Kidney (tissue), 14 donors: ENCODE measurements around the gene AMPD3. TPM values are rescaled to one million over a fixed set of nuclear protein-coding genes. Genes with fewer than 3 reads are reported as not detected.

Experiments used
- DNase-seq, 5 donors: peaks; one replicate each; pipeline ENCODE4 v3.0.0-alpha.2; 2013 to 2020
- FAIRE-seq: peaks from 2 replicates; lab custom pipeline; 2012; peaks lifted over from hg19 to GRCh38; lab: Jason Lieb, UNC
- H3K27ac ChIP-seq, 2 donors: one replicate each; pipeline ENCODE4 v1.7.0; 2013; ENCODE audit warnings: low read depth in 2 of 2, low read length in 2 of 2, inconsistent platforms in 1 of 2
- H3K27me3 ChIP-seq: one replicate; pipeline ENCODE4 v1.7.1; 2013; ENCODE audit warnings: low read length, inconsistent platforms; ENCODE audit not compliant: control insufficient read depth, insufficient read depth
- H3K36me3 ChIP-seq, 3 donors: one replicate each; pipeline versions ENCODE4 v1.7.0 to v1.7.1; 2013; ENCODE audit warnings: low read length in 3 of 3, control low read depth in 1 of 3, inconsistent platforms in 1 of 3; ENCODE audit not compliant: insufficient read depth in 3 of 3, control insufficient read depth in 2 of 3
- H3K4me1 ChIP-seq, 3 donors: one replicate each; pipeline versions ENCODE4 v1.7.0 to v1.7.1; 2013; ENCODE audit warnings: low read length in 3 of 3, inconsistent platforms in 1 of 3, low read depth in 1 of 3; ENCODE audit not compliant: control insufficient read depth in 2 of 3, insufficient read depth in 2 of 3
- H3K4me3 ChIP-seq, 3 donors: one replicate each; pipeline versions ENCODE4 v1.7.0 to v1.8.1; 2013; ENCODE audit warnings: low read length in 3 of 3, control low read depth in 1 of 3, inconsistent platforms in 1 of 3
- H3K9ac ChIP-seq, 3 donors: one replicate each; pipeline versions ENCODE4 v1.7.0 to v1.7.1; 2013; ENCODE audit warnings: low read length in 3 of 3, control low read depth in 1 of 3, inconsistent platforms in 1 of 3
- H3K9me3 ChIP-seq, 3 donors: one replicate each; pipeline versions ENCODE4 v1.7.0 to v1.7.1; 2013; ENCODE audit warnings: low read length in 3 of 3, control low read depth in 1 of 3, inconsistent platforms in 1 of 3; ENCODE audit not compliant: control insufficient read depth in 2 of 3, insufficient read depth in 1 of 3
- intact Hi-C: fragments of 100-400 bp; cut with DNase I; formaldehyde crosslinking; loops from one replicate; pipeline ENCODE4 v1.11.1; 2022
- polyA plus RNA-seq: library from polyadenylated mRNA; stranded (reverse); fragments of 350-450 nt; fragmentation: Illumina TruSeq; extraction: RNeasy Lipid Tissue Mini Kit (QIAGEN cat#74804); gene quantifications from one replicate; pipeline ENCODE4 v1.2.3, GENCODE V29; 2014; ENCODE audit warnings: low read depth, low replicate concordance; ENCODE audit not compliant: insufficient read depth
- total RNA-seq: library from RNA; stranded (reverse); fragmentation: NEBNext Ultra II Directional; extraction: Animal tissue kit (Norgen Biotek cat#: 25700); gene quantifications from one replicate; pipeline ENCODE4 v1.2.1, GENCODE V29; 2021
- TF ChIP-seq, protein P1 (sequence below): IDR thresholded peaks from 3 replicates; pipeline ENCODE4 v1.5.1; 2012; ENCODE audit warnings: mild to moderate bottlenecking, moderate library complexity, borderline replicate concordance; ENCODE audit not compliant: insufficient read depth; ENCODE audit errors: extremely low read depth
- donor health status: control.
- donor health status: control.
- donor health status: control.
- donor health status: control.
- donor health status: control.
- donor health status: DM: yes; HTN: yes; CAD: no.
- donor health status: Normal renal cell carcinoma (clear cell type).

AMPD3 gene
- total and polyA plus RNA-seq, 2 donors from 2014 or later = 8.4 to 16.5 TPM

GRCh38 chr11:10528121-10528520 lies 73.1 kb downstream of the AMPD3 start:
- no peak for FAIRE-seq
- intact Hi-C loops = no loop called here
- no peak overlapping the region for H3K27ac ChIP-seq
- DNase-seq = peak in 1 of 5 donors; percentile 26
- no peak overlapping the region for H3K4me3 ChIP-seq
- H3K9me3 ChIP-seq = no peaks in the 10 kb centered on the region
- H3K27me3 ChIP-seq = no peaks in the 10 kb centered on the region
- TF ChIP-seq, protein P1, sequence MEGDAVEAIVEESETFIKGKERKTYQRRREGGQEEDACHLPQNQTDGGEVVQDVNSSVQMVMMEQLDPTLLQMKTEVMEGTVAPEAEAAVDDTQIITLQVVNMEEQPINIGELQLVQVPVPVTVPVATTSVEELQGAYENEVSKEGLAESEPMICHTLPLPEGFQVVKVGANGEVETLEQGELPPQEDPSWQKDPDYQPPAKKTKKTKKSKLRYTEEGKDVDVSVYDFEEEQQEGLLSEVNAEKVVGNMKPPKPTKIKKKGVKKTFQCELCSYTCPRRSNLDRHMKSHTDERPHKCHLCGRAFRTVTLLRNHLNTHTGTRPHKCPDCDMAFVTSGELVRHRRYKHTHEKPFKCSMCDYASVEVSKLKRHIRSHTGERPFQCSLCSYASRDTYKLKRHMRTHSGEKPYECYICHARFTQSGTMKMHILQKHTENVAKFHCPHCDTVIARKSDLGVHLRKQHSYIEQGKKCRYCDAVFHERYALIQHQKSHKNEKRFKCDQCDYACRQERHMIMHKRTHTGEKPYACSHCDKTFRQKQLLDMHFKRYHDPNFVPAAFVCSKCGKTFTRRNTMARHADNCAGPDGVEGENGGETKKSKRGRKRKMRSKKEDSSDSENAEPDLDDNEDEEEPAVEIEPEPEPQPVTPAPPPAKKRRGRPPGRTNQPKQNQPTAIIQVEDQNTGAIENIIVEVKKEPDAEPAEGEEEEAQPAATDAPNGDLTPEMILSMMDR = no peak
- H3K9ac ChIP-seq = no peak overlapping the region
- H3K36me3 ChIP-seq = peaks cover 7 to 25% (median 9%) of the 10 kb centered on the region in 3 donors
- no peaks in the 10 kb centered on the region for H3K4me1 ChIP-seq

DNA sequence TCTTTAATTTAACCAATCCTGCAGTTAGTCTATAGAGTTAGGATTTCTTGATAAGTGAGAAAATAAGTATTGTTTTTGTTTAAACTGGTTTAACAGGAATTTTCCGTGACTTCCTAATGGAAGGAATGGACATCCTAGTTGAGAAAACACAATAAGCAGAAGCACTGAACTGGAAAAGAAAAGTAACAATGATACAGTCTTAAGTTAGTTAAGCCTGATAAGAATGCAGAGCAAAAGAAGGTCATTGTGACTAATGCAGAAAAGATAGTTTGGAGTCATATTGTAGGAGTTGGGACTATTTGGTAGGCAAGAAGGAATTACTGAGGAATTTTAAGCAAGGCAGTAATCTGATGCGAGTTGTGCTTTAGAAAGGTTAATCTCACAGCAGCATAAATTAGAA lies 74.2 kb downstream of the AMPD3 start:
- no peaks in the 10 kb centered on the region for H3K27me3 ChIP-seq
- H3K9me3 ChIP-seq = no peaks in the 10 kb centered on the region
- no peaks in the 10 kb centered on the region for H3K4me1 ChIP-seq
- DNase-seq (no peak), FAIRE-seq (no peak)
- no peak overlapping the region for H3K9ac ChIP-seq
- TF ChIP-seq, protein P1 = no peak
- intact Hi-C loops = no loop called here
- no peak overlapping the region for H3K27ac ChIP-seq
- H3K36me3 ChIP-seq = peaks cover 7 to 23% (median 9%) of the 10 kb centered on the region in 3 donors
- no peak overlapping the region for H3K4me3 ChIP-seq

DNA sequence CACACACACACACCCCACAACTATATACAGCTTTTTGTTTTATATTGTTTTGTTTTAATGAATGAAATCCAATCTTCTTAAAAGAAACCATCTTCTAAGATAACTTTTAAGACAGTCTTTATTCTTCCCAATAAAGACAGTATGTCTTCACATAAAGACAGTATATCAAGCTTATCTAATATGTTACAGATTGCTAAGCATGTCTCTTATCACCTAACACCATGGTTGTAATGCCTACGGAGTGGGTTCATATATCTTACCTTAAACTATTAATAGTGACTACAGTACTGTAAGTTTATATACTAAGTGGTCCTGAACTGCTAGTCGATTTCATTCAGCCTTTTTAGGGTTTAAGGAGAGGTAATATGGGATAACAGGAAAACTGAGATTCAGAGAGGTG lies 77.5 kb downstream of the AMPD3 start:
- Histone ChIP-seq H3K27me3 (no peaks in the 10 kb centered on the region), H3K9ac (no peak overlapping the region), H3K27ac (no peak overlapping the region), H3K9me3 (no peaks in the 10 kb centered on the region), H3K4me1 (no peaks in the 10 kb centered on the region), H3K4me3 (no peak overlapping the region), H3K36me3 (peaks cover 7 to 17% (median 9%) of the 10 kb centered on the region in 3 donors)
- intact Hi-C loops = no loop called here
- no peak for FAIRE-seq
- DNase-seq = no peak
- TF ChIP-seq, protein P1 = no peak

GRCh38 chr11:10533323-10533722 lies 78.3 kb downstream of the AMPD3 start:
- peaks cover 7 to 17% (median 9%) of the 10 kb centered on the region in 3 donors for H3K36me3 ChIP-seq
- intact Hi-C loops = no loop called here
- H3K9ac ChIP-seq = no peak overlapping the region
- DNase-seq = no peak
- H3K27ac ChIP-seq = no peak overlapping the region
- H3K4me3 ChIP-seq = no peak overlapping the region
- FAIRE-seq = no peak
- TF ChIP-seq, protein P1 = no peak
- H3K4me1 ChIP-seq = no peaks in the 10 kb centered on the region
- no peaks in the 10 kb centered on the region for H3K27me3 ChIP-seq
- no peaks in the 10 kb centered on the region for H3K9me3 ChIP-seq
